GM18873 (cell line): ENCODE results near the gene SLC25A30.
"Not testable (repeated sequence)": the region's sequence is repeated elsewhere in the genome, so short reads cannot be mapped to it uniquely, and the experiment has no call there.

Experiments
- ATAC-seq: cut with Tn5 transposase; IDR thresholded peaks from one replicate; pipeline ENCODE4 v1.9.1; 2021; ENCODE audit warnings: mild to moderate bottlenecking, moderate library complexity, moderate number of reproducible peaks; ENCODE audit not compliant: unreplicated experiment, low FRiP score

Gene SLC25A30

DNA sequence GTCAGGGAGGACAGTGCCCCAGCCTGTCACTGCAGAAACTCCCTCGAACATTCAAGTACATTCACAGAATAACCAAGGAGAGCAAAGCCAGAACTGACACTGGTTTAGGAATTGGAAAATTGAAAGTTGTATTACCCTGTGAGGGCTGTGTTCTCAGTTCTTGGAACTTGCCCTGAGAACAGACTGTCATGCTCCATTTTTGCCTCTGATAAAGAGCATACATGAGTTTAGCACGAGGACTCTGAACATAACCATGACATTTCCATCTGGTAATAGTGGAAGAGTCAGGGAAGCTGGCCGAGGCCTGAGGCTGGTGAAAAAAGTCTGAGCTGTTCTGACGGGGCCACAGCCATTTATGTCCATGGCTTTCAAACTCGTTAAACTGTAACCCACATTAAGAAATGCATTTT lies 15.2 kb upstream of the SLC25A30 start:
- ATAC-seq, result no peak

DNA sequence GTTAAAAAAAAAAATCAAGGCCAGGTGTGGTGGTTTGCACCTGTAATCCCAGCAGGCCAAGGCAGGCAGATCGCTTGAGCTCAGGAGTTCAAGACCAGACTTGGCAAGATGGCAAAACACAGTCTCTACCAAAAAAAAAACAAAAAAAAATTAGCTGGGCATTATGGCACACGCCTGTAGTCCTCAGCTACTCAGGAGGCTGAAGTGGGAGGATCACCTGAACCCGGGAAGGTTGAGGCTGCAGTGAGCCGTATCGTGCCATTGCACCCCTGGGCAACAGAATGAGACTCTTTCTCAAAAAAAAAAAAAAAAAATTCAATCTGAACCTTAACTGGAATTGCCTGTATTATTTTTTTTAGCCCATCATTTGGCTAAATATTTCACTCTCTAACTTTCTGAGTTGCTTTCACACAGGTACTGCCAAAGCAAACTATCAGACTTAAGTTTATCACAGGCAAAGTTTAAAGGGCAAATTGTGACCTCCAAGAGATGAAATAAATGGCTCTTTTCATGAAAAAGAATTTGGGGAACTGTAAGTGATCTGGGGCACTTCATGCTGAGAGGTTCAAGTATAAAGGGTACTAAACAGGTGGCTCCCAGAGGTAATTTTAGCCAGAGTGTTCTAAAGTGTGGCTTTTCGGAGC lies 14.7 kb upstream of the SLC25A30 start:
- no peak for ATAC-seq

DNA sequence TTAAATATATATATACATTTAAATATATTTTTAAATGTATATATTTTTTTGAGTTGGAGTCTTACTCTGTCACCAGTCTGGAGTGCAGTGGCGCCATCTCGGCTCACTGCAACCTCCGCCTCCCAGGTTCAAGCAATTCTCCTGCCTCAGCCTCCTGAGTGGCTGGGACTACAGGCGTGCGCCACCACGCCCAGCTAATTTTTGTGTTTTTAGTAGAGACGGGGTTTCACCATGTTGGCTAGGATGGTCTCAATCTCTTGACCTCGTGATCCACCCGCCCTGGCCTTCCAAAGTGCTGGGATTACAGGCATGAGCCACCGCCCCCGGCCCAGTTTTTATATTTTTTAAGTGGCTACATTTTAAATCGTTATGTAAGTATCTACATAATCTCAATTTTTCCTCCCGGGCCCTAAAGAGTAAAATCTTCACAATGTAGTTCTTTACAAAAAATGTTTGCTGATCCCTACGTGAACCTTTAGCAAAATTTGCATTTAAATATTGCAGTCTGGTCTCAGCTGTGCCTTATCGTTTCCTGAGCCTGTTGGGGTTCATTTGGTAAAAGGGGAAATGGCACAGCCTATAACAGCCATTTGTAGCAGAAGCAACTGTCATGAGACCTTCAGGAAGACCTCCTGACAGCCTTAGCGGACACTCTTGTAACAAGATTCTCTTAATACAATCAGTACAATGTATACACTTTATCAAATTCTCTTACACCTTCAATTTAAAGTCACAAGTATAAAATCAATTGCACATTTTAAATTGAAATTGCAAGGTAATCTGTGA lies 8.1 kb upstream of the SLC25A30 start:
- not testable (repeated sequence) for ATAC-seq

DNA sequence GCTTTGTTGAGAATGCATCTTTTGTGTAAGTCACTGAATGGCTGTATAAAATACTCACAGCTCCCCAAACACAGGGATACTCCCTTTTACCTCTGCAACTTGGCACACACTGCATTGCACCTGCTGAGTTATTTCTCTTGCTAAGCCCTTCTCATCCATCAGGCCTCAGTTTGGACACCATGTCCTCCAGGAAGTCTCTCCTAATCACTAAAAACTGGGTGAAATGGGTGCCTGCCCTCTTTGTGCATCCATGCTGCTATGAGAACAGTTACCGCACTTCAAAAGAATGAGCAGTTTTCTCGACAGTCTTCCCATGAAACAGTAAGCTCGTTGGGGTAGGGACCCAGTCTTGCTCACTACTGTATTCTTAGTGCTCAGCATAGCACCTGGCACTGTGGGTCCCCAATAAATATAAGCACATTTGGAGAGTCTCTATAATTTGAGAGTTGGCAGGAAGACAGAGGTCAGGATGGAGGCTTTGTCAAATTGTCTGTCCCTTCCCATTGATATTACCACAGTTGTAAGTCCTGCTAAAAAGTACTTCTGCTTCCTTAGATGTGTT lies 4.6 kb upstream of the SLC25A30 start:
- no peak for ATAC-seq

DNA sequence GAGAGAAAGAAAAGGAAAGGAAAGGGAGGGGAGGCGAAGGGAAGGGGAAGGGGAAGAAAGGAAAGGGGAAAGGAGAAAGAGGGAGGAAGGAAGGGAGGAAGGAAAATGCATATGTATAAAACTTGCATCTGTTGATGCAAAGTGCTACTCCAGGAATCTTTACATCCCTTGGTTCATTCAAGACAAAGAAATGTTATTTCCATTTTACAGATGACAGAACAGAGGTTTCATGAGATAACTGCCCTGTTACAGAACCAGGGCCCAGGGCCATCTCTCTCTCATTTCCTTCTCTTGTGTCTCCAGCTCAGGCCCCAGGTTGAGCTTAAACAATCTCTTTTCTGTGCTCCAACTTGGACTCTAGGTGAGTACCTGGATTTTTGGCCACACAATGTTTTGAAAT lies 1.8 kb upstream of the SLC25A30 start:
- no peak for ATAC-seq

DNA sequence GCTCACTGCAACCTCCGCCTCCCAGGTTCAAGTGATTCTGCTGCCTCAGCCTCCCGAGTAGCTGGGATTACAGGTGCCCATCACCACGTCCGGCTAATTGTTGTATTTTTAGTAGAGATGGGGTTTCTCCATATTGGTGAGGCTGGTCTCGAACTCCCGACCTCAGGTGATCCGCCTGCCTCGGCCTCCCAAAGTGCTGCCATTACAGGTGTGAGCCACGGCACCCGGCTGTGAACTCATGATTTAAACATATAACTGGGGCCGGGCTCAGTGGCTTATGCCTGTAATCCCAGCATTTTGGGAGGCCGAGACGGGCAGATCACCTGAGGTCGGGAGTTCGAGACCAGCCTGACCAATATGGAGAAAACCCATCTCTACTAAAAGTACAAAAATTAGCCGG lies 1.2 kb upstream of the SLC25A30 start:
- not testable (repeated sequence) for ATAC-seq

DNA sequence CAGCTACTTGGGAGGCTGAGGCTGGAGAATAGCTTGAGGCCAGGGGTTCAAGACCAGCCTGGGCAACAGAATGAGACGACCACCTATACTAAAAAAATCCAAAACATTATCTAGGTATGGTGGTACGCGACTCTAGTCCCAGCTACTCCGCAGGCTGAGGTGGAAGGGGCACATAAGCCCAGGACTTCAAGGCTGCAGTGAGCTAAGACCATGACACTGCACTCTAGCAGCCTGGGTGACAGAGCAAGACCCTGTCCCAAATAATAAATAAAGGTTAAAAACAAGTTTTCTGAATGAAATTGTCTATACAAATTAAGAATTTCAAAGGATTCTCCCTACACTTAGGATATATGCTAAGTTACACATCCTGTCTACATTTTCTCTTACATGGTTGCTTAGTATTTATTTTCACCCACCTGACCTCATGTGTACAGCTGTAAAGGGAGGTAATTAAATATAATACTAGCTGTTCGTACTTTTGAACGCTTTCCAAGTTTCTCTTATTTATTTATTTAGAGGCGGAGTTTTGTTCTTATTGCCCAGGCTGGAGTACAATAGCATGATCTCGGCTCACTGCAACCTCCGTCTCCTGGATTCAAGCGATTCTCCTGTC lies 1.6 kb downstream of the SLC25A30 start:
- ATAC-seq, result no peak

DNA sequence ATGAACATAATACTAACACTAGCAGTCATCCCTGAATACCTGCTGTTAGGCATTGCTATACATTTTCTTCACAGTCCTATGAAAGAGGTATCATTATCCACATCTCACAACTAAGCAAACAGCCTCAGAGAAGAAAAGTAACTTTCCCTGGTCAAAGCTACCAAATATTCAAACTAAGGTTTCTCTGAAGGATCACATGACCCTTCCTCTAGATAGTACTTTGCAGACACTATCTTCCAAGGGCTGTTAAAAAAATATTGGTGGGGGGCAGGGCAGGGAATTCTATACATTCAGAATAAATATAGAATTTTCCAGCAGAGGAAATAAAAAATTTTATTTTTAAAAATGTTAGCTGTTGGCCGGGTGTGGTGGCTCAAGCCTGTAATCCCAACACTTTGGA lies 3.1 kb downstream of the SLC25A30 start:
- ATAC-seq, result no peak

DNA sequence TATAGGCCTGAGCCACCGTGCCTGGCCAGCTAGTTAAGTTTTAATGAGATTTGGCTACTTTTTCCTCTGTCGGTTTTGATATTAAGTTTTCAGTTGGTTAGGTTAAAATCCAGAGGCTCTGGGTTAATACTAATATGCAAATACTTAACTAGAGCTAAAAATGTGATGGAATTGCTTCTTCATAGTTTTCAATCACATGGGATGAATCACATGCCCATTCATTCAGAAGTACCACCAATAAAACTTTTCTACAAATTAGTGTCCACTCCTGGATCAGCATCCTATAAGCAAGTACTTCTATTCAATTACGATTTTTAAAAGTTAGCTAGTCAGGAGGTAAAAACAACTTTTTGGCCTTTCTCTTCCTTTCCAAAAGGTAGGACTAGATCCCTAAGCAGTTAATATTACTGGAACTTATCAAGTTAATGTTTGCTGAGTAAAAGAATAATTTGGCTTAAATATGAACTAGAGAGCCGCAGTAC lies 4.3 kb downstream of the SLC25A30 start:
- ATAC-seq, result no peak

DNA sequence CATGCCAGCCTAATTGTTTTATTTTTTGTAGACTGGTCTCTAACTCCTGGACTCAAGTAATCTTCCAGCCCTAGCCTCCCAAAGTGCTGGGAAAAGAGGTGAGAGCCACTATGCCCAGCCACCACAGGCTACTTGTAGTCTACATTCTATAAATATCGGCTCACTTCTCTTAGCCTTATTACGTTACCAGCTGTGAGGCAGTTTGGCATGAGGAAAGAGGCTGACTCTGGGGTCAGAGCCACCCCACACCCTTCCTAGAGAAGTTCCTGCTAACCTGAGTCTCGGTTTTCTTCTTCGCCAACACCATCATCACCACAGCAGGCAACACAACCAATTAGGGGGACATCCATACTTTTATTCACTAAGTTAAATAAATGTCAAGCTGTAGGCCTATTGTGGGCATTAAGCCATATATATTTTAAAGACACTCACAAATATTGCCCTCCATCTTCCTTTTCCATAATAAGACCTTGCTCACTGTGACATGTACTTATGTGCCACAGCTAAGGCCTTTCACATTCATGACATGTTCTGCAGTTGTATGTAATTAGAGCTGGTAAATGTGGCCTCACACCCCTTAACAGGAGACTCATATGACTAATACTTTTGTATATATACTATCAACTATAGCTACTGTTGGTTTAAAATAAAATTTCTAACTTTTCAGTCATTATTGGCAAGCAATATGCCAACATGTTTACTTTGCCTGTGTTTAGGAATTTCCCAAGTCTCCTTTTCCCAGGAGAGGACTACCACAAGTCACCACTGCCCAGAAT lies 5.7 kb downstream of the SLC25A30 start:
- no peak for ATAC-seq

DNA sequence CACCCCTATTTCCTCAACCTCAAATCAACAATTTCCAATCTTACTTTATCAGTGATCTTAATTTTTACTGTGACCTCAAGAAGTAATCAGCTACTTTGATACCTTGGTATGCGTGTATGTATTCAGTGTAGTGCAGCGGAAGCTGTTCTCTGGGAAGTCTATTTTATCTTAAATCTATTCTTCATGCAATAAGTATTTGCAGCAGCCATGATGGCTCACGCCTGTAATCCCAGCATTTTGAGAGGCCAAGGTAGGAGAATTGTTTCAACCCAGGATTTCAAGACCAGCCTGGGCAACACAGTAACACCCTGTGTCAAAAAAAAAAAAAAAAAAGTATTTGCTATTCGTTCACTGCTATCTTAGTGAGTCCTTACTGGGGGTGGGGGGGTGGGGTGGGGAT lies 6.5 kb downstream of the SLC25A30 start:
- no peak for ATAC-seq

DNA sequence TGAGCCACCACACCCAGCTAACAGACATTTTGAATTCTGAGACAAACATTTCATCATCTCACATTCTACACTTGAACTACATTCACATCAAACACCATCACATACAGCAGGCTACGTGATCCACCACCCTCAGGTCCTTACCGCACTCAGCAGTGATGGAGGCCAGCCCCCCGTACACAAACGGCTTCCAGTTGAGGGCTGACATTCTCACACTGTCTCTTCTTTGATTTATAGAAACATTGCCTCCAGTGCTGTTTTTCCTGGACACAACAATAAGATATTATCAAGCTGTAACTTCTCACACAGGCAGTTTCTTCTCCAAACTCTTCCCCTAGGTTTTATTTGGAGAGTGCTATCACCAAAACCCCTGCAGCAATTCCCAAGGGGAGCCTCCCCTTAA lies 7.0 kb downstream of the SLC25A30 start:
- ATAC-seq, result no peak

DNA sequence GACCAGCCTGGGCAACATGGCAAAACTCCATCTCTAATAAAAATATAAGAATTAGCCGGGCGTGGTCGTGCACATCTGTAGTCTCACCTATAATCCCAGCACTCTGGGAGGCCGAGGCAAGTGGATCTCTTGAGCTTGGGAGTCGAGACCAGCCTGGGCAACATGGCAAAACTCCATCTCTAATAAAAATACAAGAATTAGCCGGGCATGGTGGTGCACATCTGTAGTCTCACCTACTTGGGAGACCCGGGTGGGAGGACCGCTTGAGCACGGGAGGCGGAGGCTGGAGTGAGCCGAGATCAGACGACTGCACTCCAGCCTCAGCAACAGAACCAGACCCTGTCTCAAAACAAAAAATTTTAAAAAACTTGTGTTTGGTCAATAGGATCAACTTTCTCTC lies 7.7 kb downstream of the SLC25A30 start:
- no peak for ATAC-seq

DNA sequence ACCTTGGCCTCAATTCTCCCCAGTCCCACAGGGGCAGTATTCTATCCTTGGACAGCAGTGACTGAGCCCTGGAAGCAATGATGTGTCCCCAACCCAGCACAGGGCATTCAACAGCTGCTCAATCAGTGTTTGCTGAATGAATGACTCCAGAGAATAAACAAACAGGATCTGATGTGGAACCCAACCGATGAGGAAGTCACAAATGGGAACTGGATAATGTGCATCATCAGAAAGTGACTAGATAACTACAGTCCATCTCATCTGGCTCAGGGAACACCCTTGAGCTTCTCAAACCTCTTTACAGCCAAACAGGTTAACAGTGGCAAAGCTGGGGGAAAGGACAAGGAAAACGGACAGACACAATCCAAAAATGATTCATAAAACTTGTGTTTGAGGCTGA lies 8.2 kb downstream of the SLC25A30 start:
- ATAC-seq, result no peak

DNA sequence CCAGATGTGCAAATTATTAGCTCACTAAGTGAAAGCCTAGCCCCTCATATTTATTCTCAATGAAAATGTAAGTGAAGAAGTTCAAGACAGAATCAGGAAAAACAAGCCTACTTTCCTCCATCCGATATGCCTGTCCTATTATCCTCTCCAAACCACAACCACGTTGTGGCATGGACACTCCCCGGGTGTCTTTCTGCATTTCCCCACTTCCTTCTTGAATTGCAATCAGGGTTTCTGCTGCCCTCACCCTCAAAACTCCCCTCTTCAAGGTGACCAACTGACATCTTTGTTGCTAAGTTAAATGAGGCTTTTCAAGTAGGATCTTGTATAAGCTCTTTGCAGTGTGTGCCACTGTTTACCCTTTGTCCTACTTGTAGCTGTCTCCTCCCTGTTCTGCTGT lies 11.8 kb downstream of the SLC25A30 start:
- no peak for ATAC-seq

DNA sequence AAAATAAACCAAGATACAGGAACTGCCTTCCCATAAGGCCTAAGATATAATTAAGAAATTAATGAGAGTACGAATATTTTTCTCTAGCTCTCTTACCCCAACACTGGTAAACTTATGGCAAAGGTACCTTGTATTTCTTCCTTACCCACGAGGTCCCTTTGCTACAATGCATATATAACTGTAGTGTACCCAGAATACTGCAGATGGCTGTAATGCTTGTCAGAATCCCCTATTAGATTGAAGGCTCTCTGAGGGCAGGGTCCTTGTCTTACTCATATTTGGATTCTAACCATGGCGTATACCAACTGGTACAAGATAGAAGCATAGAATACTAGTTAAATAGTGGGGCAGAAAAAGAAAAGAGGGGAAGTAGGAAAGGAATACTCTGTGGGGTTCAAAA lies 15.1 kb downstream of the SLC25A30 start:
- ATAC-seq, result no peak

DNA sequence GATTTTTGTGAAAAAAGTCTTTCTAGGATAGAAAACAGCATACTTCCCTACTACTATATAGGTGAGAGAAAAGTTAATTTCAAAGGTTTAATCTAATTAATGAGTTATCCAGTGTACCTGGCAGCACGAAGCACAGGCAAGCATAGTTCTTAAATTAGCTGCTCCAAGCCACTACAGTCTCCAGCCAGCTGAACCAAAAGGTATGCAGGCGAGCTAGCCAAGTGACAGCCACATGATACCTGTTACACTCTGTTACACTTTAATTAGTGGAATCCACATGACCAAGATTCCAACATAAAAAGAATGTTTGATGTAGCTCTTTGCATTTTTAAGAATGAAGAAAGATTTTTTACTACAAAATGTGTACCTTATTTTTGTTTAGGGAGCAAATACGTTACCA lies 15.5 kb downstream of the SLC25A30 start:
- ATAC-seq, result no peak

DNA sequence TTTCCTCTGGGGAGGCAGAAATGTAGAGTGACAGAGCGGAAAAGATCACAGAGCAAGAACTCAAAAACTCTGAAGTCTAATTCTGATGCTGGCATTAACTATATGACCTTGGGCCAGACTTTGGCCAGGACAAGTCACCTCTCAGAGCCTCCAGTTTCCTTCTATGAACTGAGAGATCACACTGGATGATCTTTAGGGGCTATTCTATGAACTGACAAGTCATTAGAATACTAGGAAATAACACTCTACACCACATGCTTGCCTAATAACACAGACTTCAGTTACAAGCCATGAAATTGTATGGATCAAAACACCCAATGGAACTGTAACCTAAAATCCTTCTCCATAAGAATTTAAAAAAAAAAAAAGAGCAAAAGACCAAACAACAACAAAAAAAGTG lies 16.9 kb downstream of the SLC25A30 start:
- no peak for ATAC-seq

DNA sequence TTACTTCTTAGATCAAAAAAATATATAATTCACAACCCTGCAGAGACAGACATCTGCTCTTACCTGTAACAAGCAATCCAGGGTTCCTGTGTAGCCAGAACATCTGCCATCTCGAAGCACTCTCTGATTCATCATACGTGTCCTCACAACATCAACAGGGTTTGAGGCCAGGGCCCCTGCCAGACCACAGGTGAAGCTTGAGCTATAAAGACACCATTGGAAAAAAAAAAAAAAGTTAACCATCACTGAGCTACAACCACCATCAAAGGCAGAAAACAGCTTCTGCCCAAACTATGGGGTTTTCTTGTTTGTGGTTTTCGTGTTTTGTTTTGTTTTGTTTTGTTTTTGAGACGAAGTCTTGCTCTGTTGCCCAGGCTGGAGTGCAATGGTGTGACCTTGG lies 19.3 kb downstream of the SLC25A30 start:
- ATAC-seq, result no peak

DNA sequence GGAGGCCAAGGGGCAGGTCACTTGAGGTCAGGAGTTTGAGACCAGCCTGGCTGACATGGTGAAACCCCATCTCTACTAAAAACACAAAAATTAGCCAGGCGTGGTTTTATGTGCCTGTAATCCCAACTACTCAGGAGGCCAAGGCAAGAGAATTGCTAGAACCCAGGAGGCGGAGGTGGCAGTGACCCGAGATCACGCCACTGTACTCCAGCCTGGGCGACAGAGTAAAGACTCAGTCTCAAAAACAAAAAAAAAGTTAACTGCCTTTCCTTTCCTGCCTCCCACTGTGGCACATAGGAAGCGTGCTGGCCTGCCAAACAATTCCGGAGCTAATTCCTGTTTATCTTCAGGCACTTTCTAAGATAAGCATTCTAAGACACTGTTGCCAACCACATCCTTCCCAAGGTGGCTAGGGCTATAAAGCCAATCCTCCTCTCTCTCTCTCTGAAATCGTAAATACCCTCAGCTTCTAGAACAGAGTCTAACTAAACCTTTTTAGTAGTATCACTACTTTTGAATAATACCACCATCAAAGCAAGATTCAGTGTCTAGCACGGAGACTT lies 21.6 kb downstream of the SLC25A30 start:
- ATAC-seq, result no peak
